ENCODE data around the gene PTBP3. TPM values are rescaled to one million over a fixed set of nuclear protein-coding genes. Genes with fewer than 3 reads are reported as not detected.
"Not testable (repeated sequence)": the region's sequence is repeated elsewhere in the genome, so short reads cannot be mapped to it uniquely, and the experiment has no call there.

The PTBP3 gene
- total and polyA plus RNA-seq, 2 of the 4 experiments (the other 2 are of a cell fraction), result 8.6 to 15.6 TPM

DNA sequence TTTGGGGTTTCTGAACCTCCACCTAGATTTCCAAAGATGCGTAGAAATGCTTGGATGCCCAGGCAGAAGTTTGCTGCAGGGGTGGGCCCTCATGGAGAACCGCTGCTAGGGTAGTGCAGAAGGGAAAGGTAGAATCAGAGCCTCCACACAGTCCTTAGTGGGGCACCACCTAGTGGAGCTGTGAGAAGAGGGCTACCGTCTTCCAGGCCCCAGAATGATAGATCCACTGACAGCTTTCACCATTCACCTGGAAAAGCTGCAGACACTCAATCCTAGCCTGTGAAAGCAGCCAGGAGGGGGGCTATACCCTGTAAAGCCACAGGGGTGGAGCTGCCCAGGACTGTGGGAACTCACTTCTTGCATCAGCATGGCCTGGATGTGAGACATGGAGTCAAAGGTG lies 33.2 kb upstream of the PTBP3 start:
- Histone ChIP-seq H3K14ac (replicated peaks; ENCODE audit: low read depth, low read length) (no peak overlapping the region), H2AK9ac (replicated peaks; ENCODE audit: low read depth, low read length, poor library complexity) (no peak overlapping the region), H3K9me3 (ENCODE audit: control insufficient read depth, insufficient read depth, low read length) (no peaks in the 10 kb centered on the region; the same call in 1 of the 2 replicates), H4K91ac (ENCODE audit: insufficient read depth, low read depth, low read length) (no peak overlapping the region), H2BK5ac (ENCODE audit: low read depth, low read length, poor library complexity, severe bottlenecking) (no peak overlapping the region), H3K4me2 (ENCODE audit: low read depth, low read length) (no peak overlapping the region), H3K4ac (ENCODE audit: low read depth, low read length) (no peak overlapping the region), H2BK20ac (ENCODE audit: low read depth, low read length) (no peak overlapping the region), H2BK15ac (ENCODE audit: low read depth, low read length) (no peak overlapping the region), H2AK5ac (ENCODE audit: low read depth, low read length) (no peak overlapping the region), H3K9me1 (ENCODE audit: insufficient read depth, low read length) (no peaks in the 10 kb centered on the region), H4K8ac (ENCODE audit: low read depth in 2 of 2, low read length in 2 of 2) (no peak overlapping the region), H3K9ac (ENCODE audit: low read depth, low read length) (no peak overlapping the region), H3K79me1 (ENCODE audit: low read depth in 1 of 2, low read length in 2 of 2) (no peaks in the 10 kb centered on the region), H2BK120ac (ENCODE audit: low read depth, low read length) (no peak overlapping the region), H3K56ac (ENCODE audit: extremely low read depth, insufficient read depth, low read length) (no peak overlapping the region), H2AFZ (replicated peaks; ENCODE audit: low read length, poor library complexity) (no peak overlapping the region), H3K36me3 (ENCODE audit: control insufficient read depth, insufficient read depth, low read length) (no peaks in the 10 kb centered on the region), H3K23ac (ENCODE audit: low read depth, low read length) (no peak overlapping the region), H3K27ac (ENCODE audit: insufficient read depth, low read length) (no peak overlapping the region), H4K5ac (ENCODE audit: low read depth, low read length) (no peak overlapping the region), H3K27me3 (ENCODE audit: control insufficient read depth, insufficient read depth, low read length) (no peaks in the 10 kb centered on the region), H3K4me1 (ENCODE audit: control insufficient read depth, insufficient read depth, low read length) (no peaks in the 10 kb centered on the region), H4K20me1 (ENCODE audit: insufficient read depth, low read length) (no peaks in the 10 kb centered on the region), H3K4me3 (ENCODE audit: insufficient read depth, low read depth, low read length) (no peak overlapping the region), H3K18ac (ENCODE audit: low read depth, low read length) (no peak overlapping the region)
- no peak for ATAC-seq (ENCODE audit: low read depth)
- no peak for TF ChIP-seq CEBPB (IDR thresholded peaks at IDR 0.05; ENCODE audit: low read depth, low read length)
- TF ChIP-seq, protein P1, sequence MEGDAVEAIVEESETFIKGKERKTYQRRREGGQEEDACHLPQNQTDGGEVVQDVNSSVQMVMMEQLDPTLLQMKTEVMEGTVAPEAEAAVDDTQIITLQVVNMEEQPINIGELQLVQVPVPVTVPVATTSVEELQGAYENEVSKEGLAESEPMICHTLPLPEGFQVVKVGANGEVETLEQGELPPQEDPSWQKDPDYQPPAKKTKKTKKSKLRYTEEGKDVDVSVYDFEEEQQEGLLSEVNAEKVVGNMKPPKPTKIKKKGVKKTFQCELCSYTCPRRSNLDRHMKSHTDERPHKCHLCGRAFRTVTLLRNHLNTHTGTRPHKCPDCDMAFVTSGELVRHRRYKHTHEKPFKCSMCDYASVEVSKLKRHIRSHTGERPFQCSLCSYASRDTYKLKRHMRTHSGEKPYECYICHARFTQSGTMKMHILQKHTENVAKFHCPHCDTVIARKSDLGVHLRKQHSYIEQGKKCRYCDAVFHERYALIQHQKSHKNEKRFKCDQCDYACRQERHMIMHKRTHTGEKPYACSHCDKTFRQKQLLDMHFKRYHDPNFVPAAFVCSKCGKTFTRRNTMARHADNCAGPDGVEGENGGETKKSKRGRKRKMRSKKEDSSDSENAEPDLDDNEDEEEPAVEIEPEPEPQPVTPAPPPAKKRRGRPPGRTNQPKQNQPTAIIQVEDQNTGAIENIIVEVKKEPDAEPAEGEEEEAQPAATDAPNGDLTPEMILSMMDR (conservative IDR thresholded peaks at IDR 0.05; ENCODE audit: low read depth, low read length), result no peak
- dilution Hi-C loops (cut with HindIII; ENCODE audit: low sequenced_read_pairs, unreplicated experiment), result no loop called here
- no CpG with 5 or more reads among the region's 3 CpGs for WGBS, 2 experiments (ENCODE audit: extremely low coverage in 2 of 2, insufficient read length in 1 of 2)
- in situ Hi-C loops (cut with MboI; ENCODE audit: low sequenced_read_pairs), result no loop called here
- no peak for DNase-seq
- intact Hi-C loops (cut with micrococcal nuclease), result no loop called here
- CTCF ChIA-PET, result interaction anchor here (0.6 to 1.1 kb wide), 4 partner anchors 11 to 557 kb away, joined by 3 to 5 read pairs (median 3); no protein-coding TSS in a partner anchor
- BruUV-seq (replicated peaks), result no TSS peak
- POLR2A ChIA-PET (ENCODE audit: unreplicated experiment), result interaction anchor here (0.6 kb wide), 1 partner anchor 29 kb away, joined by 3 read pairs; no protein-coding TSS in a partner anchor

GRCh38 chr9:112365257-112365656 lies 31.8 kb upstream of the PTBP3 start:
- intact Hi-C loops (cut with micrococcal nuclease), result not testable (repeated sequence)

More at GRCh38 chr9:112365257-112365656, 31.8 kb upstream of the PTBP3 start:
- WGBS, 2 experiments (ENCODE audit: extremely low coverage in 2 of 2, insufficient read length in 1 of 2), result 100% methylated on average over 1 of the region's 3 CpGs; no CpG with 5 or more reads in 1 of the 2 experiments
- H3K4me3 ChIP-seq (ENCODE audit: insufficient read depth, low read depth, low read length); H3K4ac ChIP-seq (ENCODE audit: low read depth, low read length); H2BK15ac ChIP-seq (ENCODE audit: low read depth, low read length); H4K20me1 ChIP-seq (ENCODE audit: insufficient read depth, low read length); H3K9me3 ChIP-seq (ENCODE audit: control insufficient read depth, insufficient read depth, low read length); H4K8ac ChIP-seq (ENCODE audit: low read depth in 2 of 2, low read length in 2 of 2); BruUV-seq (replicated peaks); H3K27me3 ChIP-seq (ENCODE audit: control insufficient read depth, insufficient read depth, low read length); ATAC-seq (ENCODE audit: low read depth); H3K4me1 ChIP-seq (ENCODE audit: control insufficient read depth, insufficient read depth, low read length); H2AK5ac ChIP-seq (ENCODE audit: low read depth, low read length); H4K5ac ChIP-seq (ENCODE audit: low read depth, low read length); H3K27ac ChIP-seq (ENCODE audit: insufficient read depth, low read length); H2BK5ac ChIP-seq (ENCODE audit: low read depth, low read length, poor library complexity, severe bottlenecking); DNase-seq; dilution Hi-C loops (cut with HindIII; ENCODE audit: low sequenced_read_pairs, unreplicated experiment); H2BK120ac ChIP-seq (ENCODE audit: low read depth, low read length); POLR2A ChIA-PET (ENCODE audit: unreplicated experiment); H3K14ac ChIP-seq (replicated peaks; ENCODE audit: low read depth, low read length); H3K56ac ChIP-seq (ENCODE audit: extremely low read depth, insufficient read depth, low read length); H3K23ac ChIP-seq (ENCODE audit: low read depth, low read length); in situ Hi-C loops (cut with MboI; ENCODE audit: low sequenced_read_pairs); H4K91ac ChIP-seq (ENCODE audit: insufficient read depth, low read depth, low read length); H2AFZ ChIP-seq (replicated peaks; ENCODE audit: low read length, poor library complexity); H3K9me1 ChIP-seq (ENCODE audit: insufficient read depth, low read length); H3K36me3 ChIP-seq (ENCODE audit: control insufficient read depth, insufficient read depth, low read length); H3K9ac ChIP-seq (ENCODE audit: low read depth, low read length); H3K18ac ChIP-seq (ENCODE audit: low read depth, low read length); H2BK20ac ChIP-seq (ENCODE audit: low read depth, low read length); H3K79me1 ChIP-seq (ENCODE audit: low read depth in 1 of 2, low read length in 2 of 2); H2AK9ac ChIP-seq (replicated peaks; ENCODE audit: low read depth, low read length, poor library complexity); H3K4me2 ChIP-seq (ENCODE audit: low read depth, low read length); CTCF ChIA-PET: not testable (repeated sequence)

All from IMR-90 (cell line).